ENCODE data around the gene PPT2. TPM values are rescaled to one million over a fixed set of nuclear protein-coding genes. Genes with fewer than 3 reads are reported as not detected.
"Not testable (repeated sequence)": the region's sequence is repeated elsewhere in the genome, so short reads cannot be mapped to it uniquely, and the experiment has no call there.

The PPT2 gene
- total and polyA plus RNA-seq, 2 of the 8 experiments (the other 6 are each of a cell fraction or from before 2014, with no cell fraction given) = 24.1 to 39.5 TPM

GRCh38 chr6:32211432-32211831 lies 57.5 kb downstream of the PPT2 start:
- H3K56ac ChIP-seq (replicated peaks; ENCODE audit: insufficient read length, low read depth, low read length); H2AK5ac ChIP-seq (ENCODE audit: low read depth, low read length); H3K27me3 ChIP-seq (replicated peaks in 1 of 4; ENCODE audit: control insufficient read depth in 3 of 4, extremely low read depth in 1 of 4, insufficient read depth in 3 of 4, low read length in 3 of 4); POLR2A ChIA-PET (ENCODE audit: partially characterized antibody); H2AFZ ChIP-seq (ENCODE audit: low read length); H4K8ac ChIP-seq (ENCODE audit: extremely low read depth, insufficient read depth, low read length); H3K9ac ChIP-seq (replicated peaks in 1 of 4; ENCODE audit: extremely low read depth in 1 of 4, low read depth in 3 of 4, low read length in 3 of 4); H3K23me2 ChIP-seq (ENCODE audit: low read depth, low read length); H3K36me3 ChIP-seq (ENCODE audit: control insufficient read depth in 2 of 4, insufficient read depth in 4 of 4, low read length in 3 of 4); H2BK5ac ChIP-seq (ENCODE audit: low read depth, low read length); H3K79me1 ChIP-seq (ENCODE audit: low read depth, low read length); H4K91ac ChIP-seq (replicated peaks; ENCODE audit: insufficient read length, low read length); H2BK20ac ChIP-seq (ENCODE audit: low read length); DNase-seq (ENCODE audit: low read depth in 1 of 2, low spot score in 2 of 2); H4K5ac ChIP-seq (ENCODE audit: insufficient read length, low read depth, low read length); H3K9me3 ChIP-seq (ENCODE audit: insufficient read depth in 2 of 2, low read depth in 1 of 2, low read length in 1 of 2); H3K4me1 ChIP-seq (replicated peaks in 1 of 4; ENCODE audit: control insufficient read depth in 3 of 4, insufficient read depth in 4 of 4, low read length in 3 of 4); H3K79me2 ChIP-seq (ENCODE audit: control insufficient read depth in 1 of 2, insufficient read depth in 2 of 2, low read length in 2 of 2); H2BK120ac ChIP-seq (replicated peaks; ENCODE audit: low read depth, low read length); H3K27ac ChIP-seq (ENCODE audit: low read depth, low read length); H3K4me2 ChIP-seq (ENCODE audit: insufficient read depth in 1 of 2, low read depth in 2 of 2, low read length in 2 of 2); H3K14ac ChIP-seq (ENCODE audit: insufficient read length); H4K20me1 ChIP-seq (replicated peaks in 1 of 2; ENCODE audit: control insufficient read depth in 1 of 2, insufficient read depth in 2 of 2, low read length in 2 of 2); CTCF ChIA-PET (ENCODE audit: partially characterized antibody); H3K4me3 ChIP-seq (ENCODE audit: extremely low read depth in 1 of 4, insufficient read depth in 2 of 4, low read depth in 3 of 4, low read length in 4 of 4); H3K23ac ChIP-seq (ENCODE audit: insufficient read length); FAIRE-seq; H3K18ac ChIP-seq (ENCODE audit: extremely low read depth, low read length); H2BK12ac ChIP-seq (ENCODE audit: low read depth, low read length); H3K4ac ChIP-seq (replicated peaks; ENCODE audit: insufficient read length, low read depth, low read length); H2BK15ac ChIP-seq (ENCODE audit: low read length): not testable (repeated sequence)
- WGBS, 2 experiments (ENCODE audit: extremely low coverage in 1 of 2, insufficient coverage in 1 of 2, insufficient read length in 1 of 2, insufficient replicate concordance in 2 of 2, low coverage in 1 of 2, low lambda C conversion rate in 2 of 2, missing lambda C conversion rate in 1 of 2) = 84% methylated on average over 4 of the region's 4 CpGs; no CpG with 5 or more reads in 1 of the 2 experiments

All from H1 (cell line).